GM23338 (cell line): ENCODE data around the gene MIGA1. TPM values are rescaled to one million over a fixed set of nuclear protein-coding genes. Genes with fewer than 3 reads are reported as not detected.

ENCODE experiments used
- ATAC-seq: fragments of 200-7000 bp; cut with Tn5 transposase; 3 replicates; pipeline ENCODE4 v1.9.1; 2020
- DNase-seq: peaks from one replicate; pipeline ENCODE4 v3.0.0-alpha.2; 2015; ENCODE audit warnings: low spot score
- H2AFZ ChIP-seq: fragments of 200-600 bp; sonication (generic); 2 replicates; pipeline ENCODE4 v1.8.0; 2016; ENCODE audit warnings: antibody characterized with exemption, mild to moderate bottlenecking, moderate library complexity
- H3F3A ChIP-seq: fragments of 200-600 bp; sonication (generic); replicated peaks from 2 replicates; pipeline ENCODE4 v1.8.0; 2017; ENCODE audit warnings: antibody characterized with exemption, mixed run types, low read depth
- H3K27ac ChIP-seq: fragments of 200-600 bp; sonication (generic); 2 replicates; pipeline ENCODE4 v1.6.1; 2016; ENCODE audit warnings: low read depth
- H3K27me3 ChIP-seq: fragments of 200-600 bp; sonication (generic); 2 replicates; pipeline ENCODE4 v1.8.0; 2016; ENCODE audit warnings: mild to moderate bottlenecking, mixed run types, moderate library complexity; ENCODE audit not compliant: insufficient read depth
- H3K36me3 ChIP-seq: fragments of 200-600 bp; sonication (generic); 2 replicates; pipeline ENCODE4 v1.8.0; 2016; ENCODE audit warnings: mild to moderate bottlenecking; ENCODE audit not compliant: insufficient read depth
- H3K4me1 ChIP-seq: fragments of 200-600 bp; sonication (generic); 2 replicates; pipeline ENCODE4 v1.8.0; 2016; ENCODE audit warnings: mild to moderate bottlenecking, moderate library complexity; ENCODE audit not compliant: insufficient read depth
- H3K4me2 ChIP-seq: fragments of 200-600 bp; sonication (generic); 2 replicates; pipeline ENCODE4 v1.7.1; 2017; ENCODE audit warnings: mixed run types
- H3K4me3 ChIP-seq: fragments of 200-600 bp; sonication (generic); 2 replicates; pipeline ENCODE4 v1.6.1; 2016; ENCODE audit warnings: mixed run types
- H3K79me2 ChIP-seq: fragments of 200-600 bp; sonication (generic); replicated peaks from 2 replicates; pipeline ENCODE4 v1.8.0; 2017; ENCODE audit warnings: mild to moderate bottlenecking; ENCODE audit not compliant: insufficient read depth
- H3K9me2 ChIP-seq: fragments of 200-600 bp; sonication (generic); 2 replicates; pipeline ENCODE4 v1.8.0; 2017; ENCODE audit not compliant: insufficient read depth
- H4K20me1 ChIP-seq: fragments of 200-600 bp; sonication (generic); replicated peaks from 2 replicates; pipeline ENCODE4 v1.8.0; 2017; ENCODE audit warnings: mild to moderate bottlenecking; ENCODE audit not compliant: insufficient read depth
- H3K27ac Mint-ChIP-seq: 2 replicates; pipeline ENCODE4 v1.8.0; 2020; ENCODE audit warnings: inconsistent platforms, mild to moderate bottlenecking, moderate library complexity, mixed read lengths
- H3K27me3 Mint-ChIP-seq: 3 replicates; pipeline ENCODE4 v1.8.0; 2022; ENCODE audit warnings: low read depth, mild to moderate bottlenecking, moderate library complexity, mixed read lengths, inconsistent platforms; ENCODE audit not compliant: insufficient read depth, poor library complexity
- H3K36me3 Mint-ChIP-seq: 3 replicates; pipeline ENCODE4 v1.8.0; 2021; ENCODE audit warnings: low read depth, mild to moderate bottlenecking, inconsistent platforms, moderate library complexity, mixed read lengths
- H3K4me1 Mint-ChIP-seq: 3 replicates; pipeline ENCODE4 v1.8.0; 2020; ENCODE audit warnings: mild to moderate bottlenecking, inconsistent platforms, mixed read lengths
- H3K4me3 Mint-ChIP-seq: 3 replicates; pipeline ENCODE4 v1.8.0; 2021; ENCODE audit warnings: moderate library complexity, mild to moderate bottlenecking, inconsistent platforms, mixed read lengths
- H3K9me3 Mint-ChIP-seq: 3 replicates; pipeline ENCODE4 v1.8.0; 2020; ENCODE audit warnings: moderate library complexity, mild to moderate bottlenecking, inconsistent platforms, mixed read lengths
- CREB1 ChIP-seq: fragments of 250-450 bp; sonication (Bioruptor Pico); IDR thresholded peaks from 2 replicates; pipeline ENCODE4 v1.5.0; 2020; ENCODE audit warnings: low read depth, mild to moderate bottlenecking, moderate library complexity
- EZH2 ChIP-seq: fragments of 200-600 bp; sonication (generic); IDR thresholded peaks from one replicate; pipeline ENCODE4 v1.8.0; 2017; ENCODE audit warnings: antibody characterized with exemption, mild to moderate bottlenecking, low read depth; ENCODE audit not compliant: unreplicated experiment
- EZH2phosphoT487 ChIP-seq: fragments of 200-600 bp; sonication (generic); IDR thresholded peaks from one replicate; pipeline ENCODE4 v1.8.1; 2018; ENCODE audit warnings: antibody characterized with exemption; ENCODE audit not compliant: unreplicated experiment
- JUNB ChIP-seq: IDR thresholded peaks from one replicate; pipeline ENCODE4 v1.6.1; 2016; ENCODE audit warnings: antibody characterized with exemption; ENCODE audit not compliant: unreplicated experiment
- POLR2AphosphoS5 ChIP-seq: IDR thresholded peaks from 2 replicates; pipeline ENCODE4 v1.6.1; 2016; ENCODE audit warnings: antibody characterized with exemption, low read depth
- STAT1 ChIP-seq: IDR thresholded peaks from one replicate; pipeline ENCODE4 v1.6.1; 2016; ENCODE audit warnings: antibody characterized with exemption; ENCODE audit not compliant: unreplicated experiment
- ZNF114 ChIP-seq: fragments of 250-450 bp; sonication (Bioruptor Pico); IDR thresholded peaks from 2 replicates; pipeline ENCODE4 v1.5.0; 2020; ENCODE audit warnings: mild to moderate bottlenecking, moderate library complexity
- ZNF331 ChIP-seq: fragments of 250-450 bp; sonication (Bioruptor Pico); IDR thresholded peaks from 2 replicates; pipeline ENCODE4 v1.5.0; 2020; ENCODE audit warnings: low read depth, mild to moderate bottlenecking, moderate library complexity
- polyA plus RNA-seq: library from polyadenylated mRNA; unstranded; fragments of >200 nt; fragmentation: Nextera tagmentation; extraction: Ambion mirVana; gene quantifications from 2 replicates; pipeline ENCODE4 v1.2.1, GENCODE V29; 2016
- total RNA-seq: library from RNA; depleted of rRNA; stranded (reverse); fragments of >200 nt; shearing (Covaris generic); gene quantifications from 2 replicates; pipeline ENCODE4 v1.2.3, GENCODE V29; 2014
- TF ChIP-seq, protein P1 (sequence below): fragments of 250-450 bp; sonication (Bioruptor Pico); IDR thresholded peaks from 2 replicates; pipeline ENCODE4 v1.5.0; 2020; ENCODE audit warnings: mild to moderate bottlenecking, moderate library complexity
- TF ChIP-seq, protein P2 (sequence below): IDR thresholded peaks from 2 replicates; pipeline ENCODE4 v1.6.1; 2016; ENCODE audit warnings: antibody characterized with exemption

MIGA1 gene
- total and polyA plus RNA-seq, 2 experiments from 2014 or later: 3.4 to 7.5 TPM

DNA sequence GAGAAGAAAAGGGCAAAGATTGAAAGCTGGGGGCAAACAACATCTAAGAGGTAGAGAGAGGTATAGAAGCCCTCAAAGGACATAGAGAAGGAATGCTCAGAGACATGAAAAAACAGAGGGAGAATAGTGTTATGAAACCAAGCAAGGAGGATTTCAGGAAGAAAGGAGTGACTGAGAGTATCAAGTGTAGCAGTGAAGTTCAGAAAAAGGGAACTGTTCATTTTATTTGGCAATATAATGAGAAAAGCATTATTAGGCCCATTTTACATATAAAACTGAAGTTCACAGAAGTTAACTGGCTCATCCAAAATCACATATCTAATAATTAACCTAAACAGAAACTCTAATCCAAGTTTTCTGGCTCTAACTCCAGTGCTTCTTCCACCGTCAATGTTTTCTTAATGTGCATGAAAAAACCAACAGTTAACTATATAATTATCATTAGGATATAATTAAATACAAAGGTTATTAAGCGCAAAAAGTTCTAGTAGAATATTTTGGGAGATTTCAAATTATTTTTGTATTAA is 126.6 kb downstream of the MIGA1 start (continued):
- TF ChIP-seq, protein P1, sequence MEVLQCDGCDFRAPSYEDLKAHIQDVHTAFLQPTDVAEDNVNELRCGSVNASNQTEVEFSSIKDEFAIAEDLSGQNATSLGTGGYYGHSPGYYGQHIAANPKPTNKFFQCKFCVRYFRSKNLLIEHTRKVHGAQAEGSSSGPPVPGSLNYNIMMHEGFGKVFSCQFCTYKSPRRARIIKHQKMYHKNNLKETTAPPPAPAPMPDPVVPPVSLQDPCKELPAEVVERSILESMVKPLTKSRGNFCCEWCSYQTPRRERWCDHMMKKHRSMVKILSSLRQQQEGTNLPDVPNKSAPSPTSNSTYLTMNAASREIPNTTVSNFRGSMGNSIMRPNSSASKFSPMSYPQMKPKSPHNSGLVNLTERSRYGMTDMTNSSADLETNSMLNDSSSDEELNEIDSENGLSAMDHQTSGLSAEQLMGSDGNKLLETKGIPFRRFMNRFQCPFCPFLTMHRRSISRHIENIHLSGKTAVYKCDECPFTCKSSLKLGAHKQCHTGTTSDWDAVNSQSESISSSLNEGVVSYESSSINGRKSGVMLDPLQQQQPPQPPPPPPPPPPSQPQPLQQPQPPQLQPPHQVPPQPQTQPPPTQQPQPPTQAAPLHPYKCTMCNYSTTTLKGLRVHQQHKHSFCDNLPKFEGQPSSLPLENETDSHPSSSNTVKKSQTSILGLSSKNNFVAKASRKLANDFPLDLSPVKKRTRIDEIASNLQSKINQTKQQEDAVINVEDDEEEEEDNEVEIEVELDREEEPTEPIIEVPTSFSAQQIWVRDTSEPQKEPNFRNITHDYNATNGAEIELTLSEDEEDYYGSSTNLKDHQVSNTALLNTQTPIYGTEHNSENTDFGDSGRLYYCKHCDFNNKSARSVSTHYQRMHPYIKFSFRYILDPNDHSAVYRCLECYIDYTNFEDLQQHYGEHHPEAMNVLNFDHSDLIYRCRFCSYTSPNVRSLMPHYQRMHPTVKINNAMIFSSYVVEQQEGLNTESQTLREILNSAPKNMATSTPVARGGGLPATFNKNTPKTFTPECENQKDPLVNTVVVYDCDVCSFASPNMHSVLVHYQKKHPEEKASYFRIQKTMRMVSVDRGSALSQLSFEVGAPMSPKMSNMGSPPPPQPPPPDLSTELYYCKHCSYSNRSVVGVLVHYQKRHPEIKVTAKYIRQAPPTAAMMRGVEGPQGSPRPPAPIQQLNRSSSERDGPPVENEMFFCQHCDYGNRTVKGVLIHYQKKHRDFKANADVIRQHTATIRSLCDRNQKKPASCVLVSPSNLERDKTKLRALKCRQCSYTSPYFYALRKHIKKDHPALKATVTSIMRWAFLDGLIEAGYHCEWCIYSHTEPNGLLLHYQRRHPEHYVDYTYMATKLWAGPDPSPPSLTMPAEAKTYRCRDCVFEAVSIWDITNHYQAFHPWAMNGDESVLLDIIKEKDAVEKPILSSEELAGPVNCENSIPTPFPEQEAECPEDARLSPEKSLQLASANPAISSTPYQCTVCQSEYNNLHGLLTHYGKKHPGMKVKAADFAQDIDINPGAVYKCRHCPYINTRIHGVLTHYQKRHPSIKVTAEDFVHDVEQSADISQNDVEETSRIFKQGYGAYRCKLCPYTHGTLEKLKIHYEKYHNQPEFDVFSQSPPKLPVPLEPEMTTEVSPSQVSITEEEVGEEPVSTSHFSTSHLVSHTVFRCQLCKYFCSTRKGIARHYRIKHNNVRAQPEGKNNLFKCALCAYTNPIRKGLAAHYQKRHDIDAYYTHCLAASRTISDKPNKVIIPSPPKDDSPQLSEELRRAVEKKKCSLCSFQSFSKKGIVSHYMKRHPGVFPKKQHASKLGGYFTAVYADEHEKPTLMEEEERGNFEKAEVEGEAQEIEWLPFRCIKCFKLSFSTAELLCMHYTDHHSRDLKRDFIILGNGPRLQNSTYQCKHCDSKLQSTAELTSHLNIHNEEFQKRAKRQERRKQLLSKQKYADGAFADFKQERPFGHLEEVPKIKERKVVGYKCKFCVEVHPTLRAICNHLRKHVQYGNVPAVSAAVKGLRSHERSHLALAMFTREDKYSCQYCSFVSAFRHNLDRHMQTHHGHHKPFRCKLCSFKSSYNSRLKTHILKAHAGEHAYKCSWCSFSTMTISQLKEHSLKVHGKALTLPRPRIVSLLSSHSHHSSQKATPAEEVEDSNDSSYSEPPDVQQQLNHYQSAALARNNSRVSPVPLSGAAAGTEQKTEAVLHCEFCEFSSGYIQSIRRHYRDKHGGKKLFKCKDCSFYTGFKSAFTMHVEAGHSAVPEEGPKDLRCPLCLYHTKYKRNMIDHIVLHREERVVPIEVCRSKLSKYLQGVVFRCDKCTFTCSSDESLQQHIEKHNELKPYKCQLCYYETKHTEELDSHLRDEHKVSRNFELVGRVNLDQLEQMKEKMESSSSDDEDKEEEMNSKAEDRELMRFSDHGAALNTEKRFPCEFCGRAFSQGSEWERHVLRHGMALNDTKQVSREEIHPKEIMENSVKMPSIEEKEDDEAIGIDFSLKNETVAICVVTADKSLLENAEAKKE: no peak
- TF ChIP-seq JUNB (no peak), EZH2phosphoT487 (no peak), ZNF331 (CRISPR knock-in tag) (no peak), STAT1 (no peak), EZH2 (no peak), POLR2AphosphoS5 (no peak), CREB1 (CRISPR knock-in tag) (no peak), ZNF114 (CRISPR knock-in tag) (no peak)
- TF ChIP-seq, protein P2, sequence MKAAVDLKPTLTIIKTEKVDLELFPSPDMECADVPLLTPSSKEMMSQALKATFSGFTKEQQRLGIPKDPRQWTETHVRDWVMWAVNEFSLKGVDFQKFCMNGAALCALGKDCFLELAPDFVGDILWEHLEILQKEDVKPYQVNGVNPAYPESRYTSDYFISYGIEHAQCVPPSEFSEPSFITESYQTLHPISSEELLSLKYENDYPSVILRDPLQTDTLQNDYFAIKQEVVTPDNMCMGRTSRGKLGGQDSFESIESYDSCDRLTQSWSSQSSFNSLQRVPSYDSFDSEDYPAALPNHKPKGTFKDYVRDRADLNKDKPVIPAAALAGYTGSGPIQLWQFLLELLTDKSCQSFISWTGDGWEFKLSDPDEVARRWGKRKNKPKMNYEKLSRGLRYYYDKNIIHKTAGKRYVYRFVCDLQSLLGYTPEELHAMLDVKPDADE: no peak

DNA sequence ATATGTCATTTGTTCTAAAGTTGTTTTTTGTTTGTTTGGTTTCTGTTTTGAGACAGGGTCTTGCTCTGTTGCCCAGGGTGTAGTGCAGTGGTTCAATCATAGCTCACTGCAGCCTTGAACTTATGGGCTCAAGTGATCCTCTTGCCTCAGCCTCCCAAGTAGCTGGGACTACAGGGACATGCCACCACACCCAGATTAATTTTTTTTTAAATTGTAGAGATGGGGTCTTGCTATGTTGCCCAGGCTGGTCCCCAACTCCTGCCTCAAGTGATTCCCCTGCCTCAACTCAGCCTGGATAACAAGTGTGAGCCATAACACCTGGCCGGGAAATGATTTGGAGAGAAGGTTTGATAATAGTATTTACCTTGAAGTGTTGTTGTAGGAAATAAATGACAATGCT is 127.2 kb downstream of the MIGA1 start:
- no peak overlapping the region for H3K4me3 Mint-ChIP-seq
- no peaks in the 10 kb centered on the region for H3K4me1 Mint-ChIP-seq
- no peak for TF ChIP-seq ZNF331 (CRISPR knock-in tag)
- TF ChIP-seq, protein P1: no peak

More for the DNA sequence above, 127.2 kb downstream of the MIGA1 start:
- Histone ChIP-seq H2AFZ (no peak overlapping the region), H3K4me2 (no peak overlapping the region), H3K36me3 (no peaks in the 10 kb centered on the region), H4K20me1 (no peaks in the 10 kb centered on the region), H3K4me3 (no peak overlapping the region), H3K9me2 (no peaks in the 10 kb centered on the region), H3K27me3 (no peaks in the 10 kb centered on the region), H3F3A (no peaks in the 10 kb centered on the region), H3K79me2 (no peaks in the 10 kb centered on the region), H3K27ac (no peak overlapping the region), H3K4me1 (no peaks in the 10 kb centered on the region)
- no peaks in the 10 kb centered on the region for H3K36me3 Mint-ChIP-seq
- peaks cover 2% of the 10 kb centered on the region for H3K27me3 Mint-ChIP-seq
- ATAC-seq: no peak
- DNase-seq: no peak
- H3K9me3 Mint-ChIP-seq: no peaks in the 10 kb centered on the region
- H3K27ac Mint-ChIP-seq: no peak overlapping the region
